Fibroblast of lung (primary cell): ENCODE measurements around the gene ARHGEF26. TPM values are rescaled to one million over a fixed set of nuclear protein-coding genes. Genes with fewer than 3 reads are reported as not detected.

Source experiments
- DNase-seq, 2 donors: peaks; one replicate each; pipeline versions ENCODE4 v3.0.0 to v3.0.0-alpha.2; 2010; ENCODE audit warnings: low read depth in 2 of 2
- H2AFZ ChIP-seq: 2 replicates; pipeline ENCODE4 v1.5.1; 2012; ENCODE audit warnings: low read length, control low read depth, inconsistent platforms
- H3K27ac ChIP-seq: 2 replicates; pipeline ENCODE4 v1.5.1; 2011; ENCODE audit warnings: low read length, control low read depth; ENCODE audit not compliant: insufficient read depth
- H3K27me3 ChIP-seq: 2 replicates; pipeline ENCODE4 v1.5.1; 2011; ENCODE audit warnings: mild to moderate bottlenecking, low read length; ENCODE audit not compliant: control insufficient read depth, insufficient read depth
- H3K36me3 ChIP-seq: 2 replicates; pipeline ENCODE4 v1.5.1; 2011; ENCODE audit warnings: low read length; ENCODE audit not compliant: control insufficient read depth, insufficient read depth
- H3K4me1 ChIP-seq: 2 replicates; pipeline ENCODE4 v1.5.1; 2011; ENCODE audit warnings: low read length; ENCODE audit not compliant: control insufficient read depth, insufficient read depth; ENCODE audit errors: extremely low read depth
- H3K4me2 ChIP-seq: 2 replicates; pipeline ENCODE4 v1.5.1; 2011; ENCODE audit warnings: low read length, control low read depth; ENCODE audit not compliant: insufficient read depth; ENCODE audit errors: extremely low read depth
- H3K4me3 ChIP-seq, 4 experiments: fragments of 200-600 bp in 1 of 4; sonication (generic) in 1 of 4; replicated peaks in 1 of 4; 2 replicates each; pipeline ENCODE4 v1.5.1; 2011 to 2016; ENCODE audit warnings: low read length in 4 of 4, low read depth in 3 of 4, mild to moderate bottlenecking in 3 of 4, control low read depth in 2 of 4, inconsistent platforms in 1 of 4, mixed read lengths in 1 of 4; ENCODE audit not compliant: insufficient read depth in 1 of 4; ENCODE audit errors: control extremely low read depth in 1 of 4
- H3K79me2 ChIP-seq: 2 replicates; pipeline ENCODE4 v1.5.1; 2012; ENCODE audit warnings: mild to moderate bottlenecking, low read length, inconsistent platforms; ENCODE audit not compliant: control insufficient read depth, insufficient read depth
- H3K9ac ChIP-seq: 2 replicates; pipeline ENCODE4 v1.5.1; 2011; ENCODE audit warnings: mild to moderate bottlenecking, low read length, control low read depth; ENCODE audit not compliant: insufficient read depth
- H3K9me3 ChIP-seq: 2 replicates; pipeline ENCODE4 v1.5.1; 2012; ENCODE audit warnings: low read depth, low read length; ENCODE audit not compliant: control insufficient read depth, insufficient read depth
- H4K20me1 ChIP-seq: 2 replicates; pipeline ENCODE4 v1.5.1; 2011; ENCODE audit warnings: low read length; ENCODE audit not compliant: control insufficient read depth, insufficient read depth; ENCODE audit errors: extremely low read depth
- EZH2 ChIP-seq: IDR thresholded peaks from 2 replicates; pipeline ENCODE4 v1.5.1; 2012; ENCODE audit warnings: low read length, control low read depth, mild to moderate bottlenecking; ENCODE audit errors: missing control alignments
- polyA plus RNA-seq, 2 donors: library from polyadenylated mRNA; depleted of rRNA in 1 of 2; stranded (reverse) in 1 of 2; unstranded in 1 of 2; fragments of >200 nt; gene quantifications; 2 replicates each; pipeline ENCODE4 v1.2.1, GENCODE V29; 2011 to 2012; ENCODE audit warnings: missing spikeins in 1 of 2
- total RNA-seq: library from RNA; depleted of rRNA; stranded (reverse); fragments of >200 nt; gene quantifications from 2 replicates; pipeline ENCODE4 v1.2.1, GENCODE V29; 2014
- TF ChIP-seq, protein P1 (sequence below), 2 donors: IDR thresholded peaks in 1 of 2; conservative IDR thresholded peaks in 1 of 2; 1 replicate in 1 of 2; 2 replicates in 1 of 2; pipeline ENCODE4 v1.5.1; 2011 to 2012; ENCODE audit warnings: low read length in 2 of 2, control low read depth in 1 of 2, inconsistent platforms in 1 of 2, low read depth in 1 of 2, mild to moderate bottlenecking in 1 of 2

Gene ARHGEF26
- total and polyA plus RNA-seq, 2 donors (not counting 1 experiment from before 2014, with no cell fraction given), result 0.72 to 2.1 TPM

DNA sequence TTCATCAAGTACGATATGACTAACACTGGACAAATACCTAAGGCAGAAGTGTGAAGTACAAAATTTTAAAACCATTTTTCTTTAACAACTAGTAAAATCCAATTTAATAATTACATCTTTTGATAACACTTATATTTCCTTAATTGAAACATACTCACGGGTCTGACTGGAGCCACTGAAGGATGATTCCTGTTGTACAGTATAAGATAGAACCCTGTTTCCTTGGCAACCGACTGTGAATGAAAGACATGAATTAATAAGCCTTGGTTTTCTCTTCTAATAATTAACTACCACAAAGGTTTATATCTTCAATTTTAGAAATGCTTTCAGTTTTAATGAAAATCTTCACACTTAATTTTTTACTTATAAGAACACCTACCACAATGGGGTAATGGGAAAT lies 183.7 kb downstream of the ARHGEF26 start:
- Histone ChIP-seq H4K20me1 (no peaks in the 10 kb centered on the region), H3K4me1 (no peaks in the 10 kb centered on the region), H3K4me3 (no peak overlapping the region), H3K4me2 (no peak overlapping the region), H3K36me3 (peaks cover 8% of the 10 kb centered on the region), H3K9me3 (no peaks in the 10 kb centered on the region), H2AFZ (no peak overlapping the region), H3K27ac (no peak overlapping the region), H3K27me3 (no peaks in the 10 kb centered on the region), H3K9ac (no peak overlapping the region), H3K79me2 (no peaks in the 10 kb centered on the region)
- no peak for DNase-seq
- TF ChIP-seq, protein P1, sequence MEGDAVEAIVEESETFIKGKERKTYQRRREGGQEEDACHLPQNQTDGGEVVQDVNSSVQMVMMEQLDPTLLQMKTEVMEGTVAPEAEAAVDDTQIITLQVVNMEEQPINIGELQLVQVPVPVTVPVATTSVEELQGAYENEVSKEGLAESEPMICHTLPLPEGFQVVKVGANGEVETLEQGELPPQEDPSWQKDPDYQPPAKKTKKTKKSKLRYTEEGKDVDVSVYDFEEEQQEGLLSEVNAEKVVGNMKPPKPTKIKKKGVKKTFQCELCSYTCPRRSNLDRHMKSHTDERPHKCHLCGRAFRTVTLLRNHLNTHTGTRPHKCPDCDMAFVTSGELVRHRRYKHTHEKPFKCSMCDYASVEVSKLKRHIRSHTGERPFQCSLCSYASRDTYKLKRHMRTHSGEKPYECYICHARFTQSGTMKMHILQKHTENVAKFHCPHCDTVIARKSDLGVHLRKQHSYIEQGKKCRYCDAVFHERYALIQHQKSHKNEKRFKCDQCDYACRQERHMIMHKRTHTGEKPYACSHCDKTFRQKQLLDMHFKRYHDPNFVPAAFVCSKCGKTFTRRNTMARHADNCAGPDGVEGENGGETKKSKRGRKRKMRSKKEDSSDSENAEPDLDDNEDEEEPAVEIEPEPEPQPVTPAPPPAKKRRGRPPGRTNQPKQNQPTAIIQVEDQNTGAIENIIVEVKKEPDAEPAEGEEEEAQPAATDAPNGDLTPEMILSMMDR (conservative IDR thresholded peaks at IDR 0.05 in 1 of 2, IDR thresholded peaks at IDR 0.05 in 1 of 2; ENCODE audit: low read depth in 1 of 2, low read length in 2 of 2), result no peak
- no peak for TF ChIP-seq EZH2

GRCh38 chr3:154307363-154307762 lies 186.2 kb downstream of the ARHGEF26 start:
- peak in 1 of 2 donors; percentile 13 for DNase-seq
- TF ChIP-seq EZH2, result no peak
- TF ChIP-seq, protein P1 (conservative IDR thresholded peaks at IDR 0.05 in 1 of 2, IDR thresholded peaks at IDR 0.05 in 1 of 2; ENCODE audit: low read depth in 1 of 2, low read length in 2 of 2), result no peak
- no peaks in the 10 kb centered on the region for H3K9me3 ChIP-seq
- no peaks in the 10 kb centered on the region for H3K79me2 ChIP-seq
- no peak overlapping the region for H3K27ac ChIP-seq
- no peaks in the 10 kb centered on the region for H4K20me1 ChIP-seq
- no peaks in the 10 kb centered on the region for H3K27me3 ChIP-seq
- no peak overlapping the region for H3K4me3 ChIP-seq
- no peak overlapping the region for H2AFZ ChIP-seq
- peaks cover 5% of the 10 kb centered on the region for H3K36me3 ChIP-seq
- no peaks in the 10 kb centered on the region for H3K4me1 ChIP-seq
- no peak overlapping the region for H3K4me2 ChIP-seq
- H3K9ac ChIP-seq, result no peak overlapping the region

Other genes starting within 250 kb of the ARHGEF26 start
- 39.8 and 55.2 TPM in 2 replicates for gene DHX36, start 203.1 kb downstream of the ARHGEF26 start, total RNA-seq
- 54.0 and 60.8 TPM in 2 replicates for gene DHX36, start 203.1 kb downstream of the ARHGEF26 start, polyA plus RNA-seq